Breast epithelium (tissue), 3 donors: ENCODE data around the gene RBM19.

Source experiments
- CTCF ChIP-seq, 3 donors: fragments of 450-650 bp; IDR thresholded peaks; one replicate each; pipeline ENCODE4 v1.5.1; 2016 to 2017; ENCODE audit warnings: antibody characterized with exemption in 3 of 3, mild to moderate bottlenecking in 3 of 3, moderate library complexity in 3 of 3
- POLR2A ChIP-seq: fragments of 450-650 bp; IDR thresholded peaks from one replicate; pipeline ENCODE4 v1.6.1; 2016; ENCODE audit warnings: antibody characterized with exemption, mild to moderate bottlenecking, moderate library complexity
- POLR2AphosphoS5 ChIP-seq, 3 donors: sonication (generic); formaldehyde crosslinking; IDR thresholded peaks; one replicate each; pipeline ENCODE4 v1.6.1; 2017; ENCODE audit warnings: antibody characterized with exemption in 3 of 3

GRCh38 chr12:113889076-113889475 lies 77.0 kb downstream of the RBM19 start:
- TF ChIP-seq CTCF (IDR thresholded peaks at IDR 0.05) (peak in 1 of 3 donors; percentile 40), POLR2A (no peak), POLR2AphosphoS5 (IDR thresholded peaks at IDR 0.05) (no peak)
